HUDEP-2 (cell line): ENCODE data around the gene NOC2L.

Experiments
- DNase-seq, 76 experiments: peaks; one replicate each; lab custom pipeline; 2025; ENCODE audit not compliant: unreplicated experiment in 76 of 76; lab: John Stamatoyannopoulos, UW

Gene NOC2L

DNA sequence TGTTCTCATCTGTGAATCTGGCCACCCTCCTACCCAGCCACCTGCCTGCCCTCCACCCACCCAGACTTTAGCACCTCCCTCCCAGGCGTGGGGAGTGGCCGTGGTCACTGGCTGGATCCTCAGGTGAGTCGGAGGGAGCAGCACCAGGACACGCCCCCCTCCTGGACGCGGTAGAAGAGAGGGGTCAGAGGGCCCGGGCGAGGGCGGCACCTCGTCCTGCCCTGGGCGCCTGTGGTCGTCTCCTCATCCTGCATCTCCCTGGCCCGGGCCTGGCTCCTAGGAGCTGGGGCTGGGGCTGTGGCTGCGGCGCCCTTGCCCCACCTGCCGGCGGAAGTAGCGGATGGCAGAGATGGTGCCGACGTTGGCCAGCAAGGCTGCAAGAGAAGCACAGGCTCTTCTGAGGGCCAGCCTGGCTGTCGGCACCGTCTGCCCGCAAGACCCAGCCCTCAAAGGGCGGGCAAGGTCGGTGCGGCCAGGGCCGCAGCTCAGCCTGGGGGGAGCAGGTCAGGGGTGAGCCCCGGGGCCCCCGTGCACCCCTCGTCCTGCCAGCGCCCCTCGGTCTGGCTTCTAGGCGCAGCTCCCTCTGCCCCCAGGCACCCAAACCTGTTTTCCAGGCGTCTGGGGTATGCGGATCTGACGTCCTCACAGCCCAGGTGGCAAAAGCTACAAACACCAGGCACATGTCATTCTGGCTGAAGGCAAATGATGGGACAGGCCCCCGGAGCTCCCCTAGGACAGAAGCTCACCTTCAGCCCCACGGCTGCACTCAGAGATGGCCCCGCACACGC is 17.0 kb upstream of the NOC2L start:
- DNase-seq, result peak in 51 of 76 experiments; percentile 3 to 66 (median 36)

DNA sequence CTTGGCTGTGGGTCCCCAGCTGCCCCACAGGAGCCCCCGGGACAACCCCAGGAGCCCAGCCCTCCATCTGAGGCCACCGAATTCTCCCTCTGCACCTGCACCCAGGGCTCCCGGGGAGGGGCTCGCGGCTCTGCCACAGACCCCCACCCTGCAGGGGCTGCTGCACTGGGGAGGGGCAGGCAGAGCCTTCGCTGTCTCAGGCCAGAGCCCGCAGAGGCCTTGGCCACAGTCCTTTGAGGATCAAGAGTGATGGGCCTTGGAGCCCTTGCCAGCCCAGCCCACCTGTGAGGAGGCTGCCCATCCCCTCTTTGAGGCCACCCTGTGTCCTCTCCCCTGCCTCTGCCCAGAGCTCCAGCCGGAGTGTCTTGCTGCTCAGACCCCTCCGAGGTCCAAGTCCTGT is 16.3 kb upstream of the NOC2L start:
- no peak for DNase-seq

DNA sequence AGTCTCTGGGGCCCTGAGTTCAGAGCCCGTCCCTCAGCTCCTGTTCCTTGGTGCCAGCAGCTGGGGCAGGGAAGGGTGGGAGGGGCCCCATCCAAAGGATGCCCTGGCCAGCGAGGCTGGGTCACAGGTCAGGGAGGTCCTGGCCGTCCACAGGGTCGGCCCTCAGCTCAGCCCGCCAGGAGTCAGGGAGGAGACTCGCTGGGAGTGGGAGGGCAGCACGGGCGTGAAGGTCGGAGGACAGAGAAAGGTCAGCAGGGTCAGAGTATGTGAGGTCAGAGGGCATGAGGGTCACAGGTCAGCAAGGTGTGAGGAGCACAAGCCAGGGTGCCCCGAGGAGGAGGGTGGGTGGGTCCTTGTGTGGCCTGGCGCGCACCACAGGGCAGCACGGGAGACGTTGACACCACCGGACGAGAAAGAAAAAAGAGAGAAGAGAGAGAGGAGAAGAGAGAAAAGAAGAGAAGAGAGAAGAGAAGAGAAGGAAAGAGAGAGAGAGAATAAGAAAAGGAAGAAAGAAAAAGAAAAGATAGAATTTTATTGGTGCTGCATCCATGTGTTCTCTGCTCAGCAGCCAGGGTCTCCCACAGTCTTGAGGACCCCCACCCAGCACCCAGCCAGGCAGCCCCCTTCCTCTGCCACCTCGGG is 15.8 kb upstream of the NOC2L start:
- DNase-seq, result no peak

DNA sequence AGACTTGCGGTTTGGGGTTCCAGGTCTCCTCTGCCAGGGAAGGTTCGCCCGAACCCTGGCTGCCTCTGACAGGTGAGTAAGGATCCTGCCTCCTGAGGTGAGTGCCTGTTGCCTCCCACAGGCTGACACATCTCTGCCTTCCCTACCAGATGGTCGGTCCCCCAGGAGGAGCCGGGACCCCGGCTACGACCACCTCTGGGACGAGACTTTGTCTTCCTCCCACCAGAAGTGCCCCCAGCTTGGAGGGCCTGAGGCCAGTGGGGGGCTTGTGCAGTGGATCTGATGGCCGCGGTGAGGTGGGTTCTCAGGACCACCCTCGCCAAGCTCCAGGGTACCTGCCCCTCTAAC is 15.2 kb upstream of the NOC2L start:
- no peak for DNase-seq

DNA sequence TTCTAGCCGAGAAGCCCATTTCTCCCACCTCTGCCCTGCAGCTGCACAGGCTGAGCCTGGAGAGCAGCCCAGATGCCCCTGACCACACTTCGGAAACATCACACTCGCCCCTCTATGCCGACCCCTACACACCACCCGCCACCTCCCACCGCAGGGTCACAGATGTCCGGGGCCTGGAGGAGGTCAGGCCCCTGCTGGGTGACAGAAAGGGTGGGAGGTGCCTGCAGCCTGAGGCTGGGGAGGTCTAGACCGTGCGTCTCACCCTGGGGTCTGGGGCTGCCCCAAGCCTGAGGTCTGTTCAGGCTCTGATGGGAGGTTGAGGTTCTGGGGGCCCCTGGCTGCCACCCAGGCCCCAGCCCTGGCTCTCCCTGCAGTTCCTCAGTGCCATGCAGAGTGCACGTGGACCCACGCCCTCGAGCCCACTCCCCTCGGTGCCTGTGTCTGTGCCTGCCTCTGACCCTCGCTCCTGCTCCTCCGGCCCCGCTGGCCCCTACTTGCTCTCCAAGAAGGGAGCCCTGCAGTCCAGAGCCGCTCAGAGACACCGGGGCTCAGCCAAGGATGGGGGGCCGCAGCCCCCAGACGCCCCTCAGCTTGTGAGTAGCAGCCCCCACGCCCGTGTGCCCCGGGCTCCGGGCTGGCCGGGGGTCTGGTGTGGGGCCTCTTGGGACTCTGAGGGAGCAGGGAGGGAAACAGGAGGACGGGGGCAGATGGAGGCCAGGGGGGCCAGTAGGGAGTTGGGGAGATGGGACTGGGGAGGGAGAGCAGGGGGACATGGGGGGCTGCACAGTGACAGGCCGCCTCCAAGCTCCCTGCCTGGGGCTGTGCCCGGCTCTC is 14.6 kb upstream of the NOC2L start:
- DNase-seq, result no peak

DNA sequence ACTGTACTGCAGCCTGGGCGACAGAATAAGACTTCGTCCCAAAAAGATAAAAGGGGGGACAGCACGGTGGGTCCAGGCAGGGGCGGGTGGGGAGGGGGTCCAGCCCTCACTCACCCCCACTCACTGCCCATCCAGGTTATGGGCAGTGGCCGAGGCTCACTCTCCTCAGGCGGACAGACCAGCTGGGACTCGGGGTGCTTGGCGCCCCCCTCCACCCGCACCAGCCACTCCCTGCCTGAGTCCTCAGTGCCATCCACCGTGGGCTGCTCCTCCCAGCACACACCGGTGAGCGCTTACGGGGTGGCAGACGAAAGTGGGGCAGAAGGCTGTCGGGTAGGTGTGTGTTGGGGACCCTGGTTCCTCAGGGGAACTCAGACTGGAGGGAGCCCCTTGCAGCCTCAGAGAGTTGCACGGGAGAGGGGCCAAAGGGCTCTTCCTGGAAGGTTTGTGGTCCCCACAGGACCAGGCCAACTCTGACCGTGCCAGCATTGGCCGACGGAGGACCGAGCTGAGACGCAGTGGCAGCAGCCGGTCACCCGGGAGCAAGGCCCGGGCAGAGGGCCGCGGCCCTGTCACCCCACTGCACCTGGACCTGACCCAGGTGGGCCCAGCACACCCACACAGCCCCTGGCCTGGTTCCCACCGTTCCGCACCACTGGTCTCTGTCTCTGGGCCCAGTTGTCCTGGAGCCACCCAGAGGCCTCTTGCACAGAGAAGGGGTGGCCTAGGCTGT is 13.8 kb upstream of the NOC2L start:
- no peak for DNase-seq

DNA sequence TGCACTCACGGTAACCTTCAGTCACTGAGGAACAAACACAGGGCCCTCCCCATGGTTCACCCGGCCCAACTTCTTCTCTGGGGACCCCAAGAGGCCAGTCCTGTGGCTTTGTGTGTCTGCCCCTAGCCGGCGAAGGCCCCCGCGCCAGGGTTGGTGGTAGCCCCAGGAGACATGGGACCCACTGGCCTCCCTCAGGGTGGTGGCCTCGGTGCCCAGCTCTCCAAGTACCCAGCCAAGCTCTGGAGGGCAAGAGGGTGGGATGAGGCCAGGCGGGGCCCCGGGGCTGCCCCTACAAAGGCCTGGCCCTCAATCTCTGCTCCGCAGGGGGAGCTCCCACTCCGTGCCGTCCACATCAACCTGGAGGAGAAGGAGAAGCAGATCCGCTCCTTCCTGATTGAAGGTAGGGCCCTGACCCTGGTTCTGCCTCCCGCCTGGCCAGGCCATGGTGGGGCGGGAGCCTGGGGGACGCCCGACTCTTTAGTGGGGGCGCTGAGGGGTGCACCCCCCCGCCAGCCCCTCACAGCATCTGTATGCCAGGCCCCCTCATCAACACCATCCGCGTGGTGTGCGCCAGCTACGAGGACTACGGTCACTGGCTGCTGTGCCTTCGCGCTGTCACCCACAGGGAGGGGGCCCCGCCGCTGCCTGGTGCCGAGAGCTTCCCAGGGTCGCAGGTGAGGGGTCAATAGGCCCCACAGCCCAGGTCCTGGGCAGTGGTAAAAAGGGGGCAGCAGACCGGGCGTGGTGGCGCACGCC is 12.9 kb upstream of the NOC2L start:
- DNase-seq, result no peak

DNA sequence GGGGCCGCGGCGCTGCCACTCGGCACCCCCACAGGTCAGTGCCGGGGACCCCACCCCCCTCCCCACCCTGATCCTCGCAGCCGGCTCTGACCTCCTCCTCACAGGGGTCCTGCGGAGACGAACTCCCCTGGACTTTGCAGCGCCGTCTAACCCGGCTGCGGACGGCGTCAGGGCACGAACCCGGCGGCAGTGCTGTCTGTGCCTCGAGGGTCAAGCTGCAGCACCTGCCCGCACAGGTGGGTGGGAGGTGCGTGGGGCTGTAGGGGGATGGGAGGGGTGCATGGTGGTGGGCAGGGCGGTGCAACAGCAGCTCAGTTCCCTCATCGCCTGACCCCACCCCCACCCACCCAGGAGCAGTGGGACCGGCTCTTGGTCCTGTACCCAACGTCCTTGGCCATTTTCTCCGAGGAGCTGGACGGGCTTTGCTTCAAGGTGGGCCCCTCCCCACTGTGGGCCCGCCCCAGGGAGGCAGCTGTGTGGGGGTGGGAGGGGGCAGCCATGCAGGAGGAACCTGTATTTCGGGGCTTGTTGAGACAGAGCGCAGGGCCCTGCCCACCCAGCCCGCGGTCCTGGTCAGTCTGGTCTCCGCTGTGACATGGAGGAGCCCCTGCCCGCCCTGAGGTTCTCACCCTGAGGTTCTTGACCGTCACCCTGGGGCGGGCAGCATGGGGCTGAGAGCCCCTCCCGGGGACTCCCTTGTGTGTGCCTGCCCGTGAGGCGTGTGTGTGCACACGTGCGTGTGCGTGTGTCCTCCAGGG is 12.1 kb upstream of the NOC2L start:
- DNase-seq, result no peak

DNA sequence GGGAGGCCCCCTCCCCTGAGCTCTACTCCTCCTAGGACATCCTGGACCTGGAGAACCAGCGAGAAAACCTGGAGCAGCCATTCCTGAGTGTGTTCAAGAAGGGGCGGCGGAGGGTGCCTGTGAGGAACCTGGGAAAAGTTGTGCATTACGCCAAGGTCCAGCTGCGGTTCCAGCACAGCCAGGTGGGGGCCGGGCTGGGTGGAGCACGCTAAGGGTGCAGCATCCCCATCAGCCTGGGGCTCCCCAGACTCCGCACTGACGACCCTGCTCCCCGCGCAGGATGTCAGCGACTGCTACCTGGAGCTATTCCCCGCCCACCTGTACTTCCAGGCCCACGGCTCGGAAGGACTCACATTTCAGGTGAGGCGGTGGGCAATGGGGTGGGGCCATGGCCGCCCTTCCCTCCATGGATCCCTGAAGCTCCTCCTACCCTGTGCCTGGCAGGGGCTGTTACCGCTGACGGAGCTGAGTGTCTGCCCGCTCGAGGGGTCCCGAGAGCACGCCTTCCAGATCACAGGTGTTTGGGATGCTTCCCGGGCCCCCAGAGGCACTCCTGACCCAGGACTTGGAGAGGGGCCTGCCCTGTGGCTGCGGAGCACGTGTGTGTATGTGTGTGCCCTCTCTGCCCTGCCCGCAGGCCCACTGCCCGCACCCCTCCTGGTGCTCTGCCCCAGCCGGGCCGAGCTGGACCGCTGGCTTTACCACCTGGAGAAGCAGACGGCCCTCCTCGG is 11.4 kb upstream of the NOC2L start:
- no peak for DNase-seq

DNA sequence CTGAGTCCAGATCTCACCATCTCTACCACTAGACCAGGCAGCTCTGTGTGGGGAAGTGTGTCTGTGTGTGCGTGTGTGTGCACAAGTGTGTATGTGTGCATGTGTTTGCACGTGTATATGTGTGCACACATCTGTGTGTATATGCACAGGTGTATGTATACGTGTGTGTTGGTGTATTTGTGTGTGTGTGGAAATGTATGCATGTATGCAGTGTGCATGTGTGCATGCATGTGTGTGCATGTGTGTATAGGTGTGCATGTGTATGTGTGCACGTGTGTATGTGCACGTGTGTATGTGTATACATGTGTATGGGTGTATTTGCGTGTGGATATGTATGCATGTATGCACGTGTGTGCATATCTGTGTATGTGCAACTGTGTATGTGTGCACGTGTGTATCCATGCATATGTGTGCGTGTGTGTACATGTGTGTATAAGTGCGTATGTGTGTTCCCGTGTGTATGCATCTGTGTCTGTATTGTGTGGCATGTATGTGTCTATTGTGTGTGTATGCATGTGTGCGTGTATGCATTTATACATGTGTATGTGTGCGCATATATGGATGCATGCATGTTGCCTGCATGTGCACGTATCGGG is 10.3 kb upstream of the NOC2L start:
- DNase-seq, result no peak

DNA sequence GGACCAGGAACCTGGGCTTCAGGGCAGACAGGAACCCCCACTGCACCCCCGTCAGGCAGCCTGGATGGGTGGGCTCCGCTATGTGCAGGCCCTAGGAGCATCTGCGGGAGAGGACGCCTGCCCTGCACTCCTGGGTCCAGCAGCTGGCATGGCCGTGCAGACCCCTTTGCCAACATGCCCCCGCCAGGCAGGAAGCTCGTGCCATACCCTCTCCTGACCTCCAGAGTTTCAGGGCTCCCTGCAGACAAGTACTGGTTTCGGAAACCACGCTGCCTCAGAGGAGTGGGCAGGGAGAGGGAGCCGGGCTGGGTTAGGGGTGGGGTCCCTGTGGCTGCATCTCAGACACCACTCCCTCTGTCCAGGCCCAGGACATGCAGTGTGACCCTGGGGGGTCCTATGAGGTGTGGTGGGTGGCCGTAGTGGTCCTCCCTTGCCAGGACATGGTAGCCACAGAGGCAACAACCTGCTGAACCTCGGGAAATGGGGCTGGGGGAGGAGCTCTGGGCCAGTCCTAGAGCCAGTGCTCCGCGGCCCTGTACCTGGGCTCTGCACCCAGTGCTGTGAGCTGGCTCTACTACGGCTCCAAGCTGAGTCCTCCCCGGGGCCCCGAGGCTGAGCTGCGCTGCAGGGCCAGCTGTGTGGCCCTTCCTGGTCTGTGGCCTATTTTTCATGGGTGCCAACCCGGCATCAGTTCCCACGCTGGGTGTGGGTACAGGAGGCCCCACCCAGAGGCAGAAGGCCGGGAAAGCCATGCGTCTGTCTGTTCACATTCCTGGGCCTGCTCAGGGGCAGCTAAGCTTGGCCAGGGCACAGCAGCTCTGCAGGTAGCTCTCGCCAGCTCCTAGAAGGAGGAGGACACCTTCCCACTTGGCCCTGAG is 8.6 kb upstream of the NOC2L start:
- no peak for DNase-seq

DNA sequence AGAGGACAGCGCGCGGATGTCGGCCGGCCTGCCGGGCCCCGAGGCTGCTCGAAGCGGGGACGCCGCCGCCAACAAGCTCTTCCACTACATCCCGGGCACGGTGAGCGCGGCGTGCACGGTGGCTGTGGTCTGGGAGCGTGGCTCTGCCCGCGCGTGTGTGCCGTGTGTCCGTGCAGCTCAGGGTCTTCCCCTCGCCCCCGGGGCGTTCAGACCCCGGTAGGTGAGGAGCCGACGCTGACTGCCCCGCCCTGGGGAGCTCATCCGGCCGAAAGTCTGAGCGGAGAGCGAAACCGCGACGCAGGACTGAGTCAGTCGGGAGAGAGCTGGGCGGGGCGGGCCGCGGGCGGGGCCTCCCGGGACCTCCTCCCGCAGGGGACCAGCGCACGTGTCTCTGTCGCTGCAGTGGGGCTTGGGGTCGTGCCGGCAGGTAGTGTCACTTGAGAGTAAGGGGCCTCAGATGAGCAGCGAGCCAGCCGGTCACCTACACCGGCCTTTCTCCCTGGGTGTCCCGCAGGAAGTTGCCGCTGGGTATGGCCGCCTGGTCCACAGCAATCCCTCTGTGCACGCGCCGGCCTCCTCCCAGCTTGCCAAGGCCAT is 7.7 kb upstream of the NOC2L start:
- peak in 50 of 76 experiments; percentile 3 to 69 (median 34) for DNase-seq

DNA sequence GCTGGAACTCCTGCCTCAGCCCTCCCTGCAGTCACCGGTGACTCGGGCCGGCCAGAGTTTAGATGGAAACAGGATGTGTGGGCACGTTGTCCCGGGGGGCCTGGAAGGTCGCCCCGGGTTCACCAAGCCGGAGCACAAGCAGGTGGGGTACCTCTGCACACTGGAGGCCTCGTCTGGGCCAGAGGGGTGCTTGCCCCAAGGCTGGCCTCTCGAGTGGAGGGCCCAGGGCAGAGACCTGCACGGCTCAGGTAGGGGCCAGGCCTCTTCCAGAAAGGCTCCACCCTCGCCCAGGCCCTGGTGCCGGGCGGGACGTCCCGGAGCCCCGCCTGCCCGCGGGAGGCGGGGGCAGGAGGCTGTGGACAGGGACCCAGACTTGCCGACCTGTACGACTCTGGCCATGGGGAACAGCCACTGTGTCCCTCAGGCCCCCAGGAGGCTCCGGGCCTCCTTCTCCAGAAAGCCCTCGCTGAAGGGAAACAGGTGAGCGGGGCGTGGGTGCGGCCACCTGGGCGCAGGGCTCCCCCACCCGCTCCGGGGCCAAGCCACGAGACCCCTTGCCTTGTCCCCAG is 7.2 kb upstream of the NOC2L start, which contains the start of gene PLEKHN1:
Gene PLEKHN1 (plus strand): TSS at position 348 of the 569 bp plus-strand sequence. CDS start 50 bp downstream, at position 398.
- DNase-seq, result peak in 1 of 76 experiments; percentile 4

DNA sequence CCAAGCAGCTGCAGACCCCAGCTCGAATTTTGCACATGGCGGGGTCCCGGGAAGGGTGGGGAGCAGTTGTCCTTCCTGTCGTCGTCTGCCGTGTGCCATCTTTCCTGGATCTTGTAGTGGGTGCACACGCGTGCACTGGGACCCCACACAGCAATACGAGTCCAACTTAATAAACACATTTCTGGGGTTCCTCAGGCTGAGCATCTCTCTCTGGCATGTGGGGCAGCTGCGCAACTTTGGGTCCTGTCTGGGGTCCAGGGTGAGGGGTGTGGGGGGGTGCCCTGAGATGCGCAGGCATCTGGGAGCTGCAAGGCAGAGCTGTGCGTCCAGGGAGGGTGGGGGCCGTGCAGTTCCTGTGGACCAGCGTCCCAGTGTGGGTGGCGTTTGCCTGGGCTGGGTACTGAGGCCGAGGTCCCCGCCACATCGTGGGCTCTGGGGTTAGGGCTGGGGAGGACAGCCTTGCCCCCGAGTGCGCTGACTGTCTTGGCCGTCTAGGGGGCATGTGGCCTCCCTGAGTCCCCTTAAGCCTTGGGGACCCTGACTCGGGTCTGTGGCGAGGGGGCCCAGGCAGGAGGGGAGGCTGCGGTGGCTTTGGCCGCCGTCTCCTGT is 6.6 kb upstream of the NOC2L start:
- DNase-seq, result no peak

DNA sequence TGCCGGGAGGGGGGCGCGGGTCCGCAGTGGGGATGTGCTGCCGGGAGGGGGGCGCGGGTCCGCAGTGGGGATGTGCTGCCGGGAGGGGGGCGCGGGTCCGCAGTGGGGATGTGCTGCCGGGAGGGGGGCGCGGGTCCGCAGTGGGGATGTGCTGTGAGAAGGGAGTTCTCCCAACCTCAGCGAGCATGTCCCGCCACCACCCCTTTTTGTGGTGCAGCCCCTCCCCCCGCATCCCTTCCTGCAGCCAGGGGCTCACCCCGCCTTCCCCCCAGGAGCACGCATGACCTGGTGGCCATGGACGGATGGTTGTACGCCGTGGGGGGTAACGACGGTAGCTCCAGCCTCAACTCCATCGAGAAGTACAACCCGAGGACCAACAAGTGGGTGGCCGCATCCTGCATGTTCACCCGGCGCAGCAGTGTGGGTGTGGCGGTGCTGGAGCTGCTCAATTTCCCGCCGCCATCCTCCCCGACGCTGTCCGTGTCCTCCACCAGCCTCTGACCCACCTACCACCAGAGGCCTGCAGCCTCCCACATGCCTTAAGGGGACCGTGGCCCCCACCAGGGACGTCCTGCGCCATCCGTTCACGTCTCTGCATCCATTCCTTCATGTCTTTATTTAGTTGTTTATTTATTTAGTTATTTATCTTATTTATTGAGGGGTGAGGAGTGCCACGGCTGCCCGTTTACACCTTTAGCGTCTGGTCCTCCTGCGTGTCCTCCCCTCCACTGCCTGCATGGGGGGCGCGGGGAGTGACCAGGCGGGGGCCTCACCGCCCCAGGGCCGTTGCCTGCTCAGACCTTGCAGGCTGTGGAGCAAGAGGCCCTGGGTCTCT is 5.9 kb upstream of the NOC2L start:
- no peak for DNase-seq
